ENCODE data around the gene GRIA1.

Gene GRIA1

GRCh38 chr5:153613672-153614071, 123.2 kb downstream of the GRIA1 start:
- DNase-seq (ENCODE audit: low spot score) = no peak

GRCh38 chr5:153617190-153617589, 126.7 kb downstream of the GRIA1 start:
- no peak for DNase-seq (ENCODE audit: low spot score)

GRCh38 chr5:153618307-153618706, 127.8 kb downstream of the GRIA1 start:
- DNase-seq (ENCODE audit: low spot score) = no peak

- no peak for DNase-seq (ENCODE audit: low spot score)
Measured at GRCh38 chr5:153618867-153619266, 128.4 kb downstream of the GRIA1 start.

GRCh38 chr5:153619771-153620170, 129.3 kb downstream of the GRIA1 start:
- no peak for DNase-seq (ENCODE audit: low spot score)

GRCh38 chr5:153623124-153623523, 132.7 kb downstream of the GRIA1 start:
- DNase-seq (ENCODE audit: low spot score) = no peak

GRCh38 chr5:153623751-153624450, 133.4 kb downstream of the GRIA1 start:
- DNase-seq (ENCODE audit: low spot score) = no peak

- no peak for DNase-seq (ENCODE audit: low spot score)
Measured at GRCh38 chr5:153624451-153624765, 133.9 kb downstream of the GRIA1 start.

- no peak for DNase-seq (ENCODE audit: low spot score)
Measured at GRCh38 chr5:153625826-153626354, 135.4 kb downstream of the GRIA1 start.

- no peak for DNase-seq (ENCODE audit: low spot score)
Measured at GRCh38 chr5:153626836-153627235, 136.4 kb downstream of the GRIA1 start.

- no peak for DNase-seq (ENCODE audit: low spot score)
Measured at GRCh38 chr5:153629027-153629895, 138.8 kb downstream of the GRIA1 start.

GRCh38 chr5:153630546-153630945, 140.1 kb downstream of the GRIA1 start:
- DNase-seq (ENCODE audit: low spot score) = no peak

GRCh38 chr5:153632748-153633290, 142.3 kb downstream of the GRIA1 start:
- DNase-seq (ENCODE audit: low spot score) = no peak

- DNase-seq (ENCODE audit: low spot score) = no peak
Measured at GRCh38 chr5:153636670-153637451, 146.4 kb downstream of the GRIA1 start.

- no peak for DNase-seq (ENCODE audit: low spot score)
Measured at GRCh38 chr5:153640293-153640692, 149.8 kb downstream of the GRIA1 start.

- no peak for DNase-seq (ENCODE audit: low spot score)
Measured at GRCh38 chr5:153641183-153641688, 150.8 kb downstream of the GRIA1 start.

- no peak for DNase-seq (ENCODE audit: low spot score)
Measured at GRCh38 chr5:153654504-153655200, 164.2 kb downstream of the GRIA1 start.

GRCh38 chr5:153655201-153655510, 164.7 kb downstream of the GRIA1 start:
- no peak for DNase-seq (ENCODE audit: low spot score)

- DNase-seq (ENCODE audit: low spot score) = no peak
Measured at GRCh38 chr5:153658149-153658548, 167.7 kb downstream of the GRIA1 start.

GRCh38 chr5:153658606-153659005, 168.1 kb downstream of the GRIA1 start:
- no peak for DNase-seq (ENCODE audit: low spot score)

- no peak for DNase-seq (ENCODE audit: low spot score)
Measured at GRCh38 chr5:153659039-153659736, 168.7 kb downstream of the GRIA1 start.
